Thyroid gland (tissue), 4 donors: ENCODE results near the gene CCKAR. TPM values are rescaled to one million over a fixed set of nuclear protein-coding genes. Genes with fewer than 3 reads are reported as not detected.

ENCODE experiments used
- DNase-seq, 2 donors: peaks; one replicate each; pipeline ENCODE4 v3.0.0-alpha.2; 2019
- H3K27ac ChIP-seq, 3 donors: fragments of 200-600 bp; sonication (generic); 1 replicate in 2 of 3; 2 replicates in 1 of 3; pipeline ENCODE4 v1.5.1; 2016 to 2019; ENCODE audit warnings: mild to moderate bottlenecking in 1 of 3, moderate library complexity in 1 of 3
- H3K27me3 ChIP-seq: fragments of 200-600 bp; sonication (generic); one replicate; pipeline ENCODE4 v1.5.1; 2019
- H3K36me3 ChIP-seq, 2 donors: fragments of 200-600 bp; sonication (generic); one replicate each; pipeline ENCODE4 v1.5.1; 2016 to 2019
- H3K4me1 ChIP-seq, 2 donors: fragments of 200-600 bp; sonication (generic); one replicate each; pipeline ENCODE4 v1.5.1; 2017 to 2019
- H3K4me3 ChIP-seq, 3 donors: fragments of 200-600 bp; sonication (generic); replicated peaks in 1 of 3; 1 replicate in 2 of 3; 2 replicates in 1 of 3; pipeline ENCODE4 v1.5.1; 2016; ENCODE audit warnings: mild to moderate bottlenecking in 1 of 3
- H3K9me3 ChIP-seq: fragments of 200-600 bp; sonication (generic); one replicate; pipeline ENCODE4 v1.5.1; 2017
- POLR2A ChIP-seq, 2 donors: fragments of 450-650 bp; IDR thresholded peaks; one replicate each; pipeline ENCODE4 v1.6.1; 2017; ENCODE audit warnings: antibody characterized with exemption in 2 of 2, mild to moderate bottlenecking in 2 of 2, moderate library complexity in 1 of 2
- WGBS, 2 donors: methylation state at CpG; one replicate each; pipeline ENCODE4 v1.1.5; 2017; 5-methylcytosine and 5-hydroxymethylcytosine counted together
- intact Hi-C: fragments of 100-400 bp; cut with DNase I; formaldehyde crosslinking; loops from one replicate; pipeline ENCODE4 v1.15.1; 2023
- total RNA-seq, 4 donors: library from RNA; depleted of rRNA; stranded (reverse); fragments of >200 nt; gene quantifications; one replicate each; pipeline ENCODE4 v1.2.3, GENCODE V29; 2016
- TF ChIP-seq, protein P1 (sequence below), 6 experiments: fragments of 200-600 bp in 3 of 6; fragments of 450-650 bp in 3 of 6; sonication (generic) in 3 of 6; IDR thresholded peaks; one replicate each; pipeline ENCODE4 v1.5.1; 2016 to 2019; ENCODE audit warnings: antibody characterized with exemption in 6 of 6, mild to moderate bottlenecking in 2 of 6, inconsistent platforms in 1 of 6, moderate library complexity in 1 of 6

The CCKAR gene
- total RNA-seq, 4 donors from 2014 or later, result not detected

DNA sequence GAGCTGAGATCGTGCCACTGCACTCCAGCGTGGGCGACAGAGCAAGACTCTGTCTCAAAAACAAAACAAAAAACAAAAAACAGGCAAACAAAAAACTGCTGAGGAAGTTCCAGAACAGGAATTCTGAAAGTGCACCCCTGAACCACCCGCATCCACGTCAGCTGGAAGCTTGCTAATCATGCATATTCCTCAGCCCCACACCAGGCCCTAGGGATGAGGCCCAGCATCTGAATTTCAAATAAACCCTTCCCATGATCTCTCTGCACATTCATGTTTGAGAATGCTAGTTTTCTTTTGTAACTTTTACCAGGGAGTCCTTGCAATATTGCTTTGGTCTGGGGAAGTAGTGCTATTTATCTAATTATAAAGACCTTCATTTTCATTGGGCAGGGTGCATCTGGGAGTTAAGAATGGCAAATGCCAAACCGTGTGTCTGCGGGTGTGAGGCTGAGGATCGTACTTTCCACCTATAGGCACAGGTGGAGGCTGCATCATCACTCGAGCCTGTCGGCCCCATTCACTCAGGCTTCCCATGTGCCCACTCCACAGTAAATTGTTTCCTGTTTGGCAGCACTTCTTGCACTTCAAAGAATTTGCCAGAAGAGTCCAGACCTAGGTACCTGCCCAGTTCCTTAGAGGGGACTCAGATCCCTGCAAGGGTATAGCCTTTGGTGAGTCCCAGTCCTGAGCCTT is 23.6 kb downstream of the CCKAR start:
- no peaks in the 10 kb centered on the region for H3K36me3 ChIP-seq
- intact Hi-C loops, result loop anchor here (10.0 kb wide), 1 partner anchor 548 kb away; no protein-coding TSS in a partner anchor
- H3K27me3 ChIP-seq, result no peaks in the 10 kb centered on the region
- H3K4me1 ChIP-seq, result no peaks in the 10 kb centered on the region
- H3K9me3 ChIP-seq, result no peaks in the 10 kb centered on the region
- no peak overlapping the region for H3K27ac ChIP-seq
- H3K4me3 ChIP-seq, result no peak overlapping the region
- peak in 1 of 2 donors; percentile 8 for DNase-seq
- 63 to 64% methylated on average over 10 of the region's 10 CpGs for WGBS, 2 donors
- TF ChIP-seq POLR2A (IDR thresholded peaks at IDR 0.05), result no peak
- TF ChIP-seq, protein P1, sequence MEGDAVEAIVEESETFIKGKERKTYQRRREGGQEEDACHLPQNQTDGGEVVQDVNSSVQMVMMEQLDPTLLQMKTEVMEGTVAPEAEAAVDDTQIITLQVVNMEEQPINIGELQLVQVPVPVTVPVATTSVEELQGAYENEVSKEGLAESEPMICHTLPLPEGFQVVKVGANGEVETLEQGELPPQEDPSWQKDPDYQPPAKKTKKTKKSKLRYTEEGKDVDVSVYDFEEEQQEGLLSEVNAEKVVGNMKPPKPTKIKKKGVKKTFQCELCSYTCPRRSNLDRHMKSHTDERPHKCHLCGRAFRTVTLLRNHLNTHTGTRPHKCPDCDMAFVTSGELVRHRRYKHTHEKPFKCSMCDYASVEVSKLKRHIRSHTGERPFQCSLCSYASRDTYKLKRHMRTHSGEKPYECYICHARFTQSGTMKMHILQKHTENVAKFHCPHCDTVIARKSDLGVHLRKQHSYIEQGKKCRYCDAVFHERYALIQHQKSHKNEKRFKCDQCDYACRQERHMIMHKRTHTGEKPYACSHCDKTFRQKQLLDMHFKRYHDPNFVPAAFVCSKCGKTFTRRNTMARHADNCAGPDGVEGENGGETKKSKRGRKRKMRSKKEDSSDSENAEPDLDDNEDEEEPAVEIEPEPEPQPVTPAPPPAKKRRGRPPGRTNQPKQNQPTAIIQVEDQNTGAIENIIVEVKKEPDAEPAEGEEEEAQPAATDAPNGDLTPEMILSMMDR (IDR thresholded peaks at IDR 0.05), result no peak

DNA sequence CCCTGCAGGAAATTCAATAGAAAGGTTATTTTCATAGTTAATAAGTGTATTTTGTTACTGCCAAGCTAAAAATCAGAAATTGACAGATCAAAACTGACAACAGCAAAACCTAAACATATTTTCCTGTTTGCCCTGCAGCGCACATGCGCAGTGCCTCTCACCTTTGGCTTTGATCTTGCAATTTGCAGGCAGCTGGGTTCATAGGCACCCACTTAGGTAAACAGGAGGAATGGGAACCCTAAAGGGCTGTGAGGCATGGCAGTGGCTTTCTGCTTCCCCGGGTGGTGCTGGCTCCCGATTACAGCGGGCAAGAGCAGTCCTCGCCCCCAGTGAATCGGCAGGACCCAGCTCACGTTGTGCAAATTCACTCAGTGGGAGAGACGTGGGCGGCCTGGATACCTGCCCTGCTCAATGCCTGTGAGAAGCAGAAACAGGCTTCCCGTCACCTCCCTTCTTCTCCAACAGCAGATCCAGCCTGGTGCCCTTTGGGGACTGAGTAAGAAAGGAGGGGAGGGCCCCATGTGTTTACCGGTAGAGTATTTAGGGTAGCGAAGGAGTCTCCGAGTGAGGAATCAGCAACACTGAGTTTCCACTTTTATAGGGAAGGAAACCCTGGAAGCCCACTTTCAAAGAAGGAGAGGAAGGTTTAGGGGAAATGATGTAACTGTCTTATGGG is 25.7 kb downstream of the CCKAR start:
- TF ChIP-seq, protein P1 (IDR thresholded peaks at IDR 0.05), result no peak
- no peak for TF ChIP-seq POLR2A (IDR thresholded peaks at IDR 0.05)
- no peak for DNase-seq
- Histone ChIP-seq H3K4me1 (no peaks in the 10 kb centered on the region), H3K27ac (no peak overlapping the region), H3K9me3 (no peaks in the 10 kb centered on the region), H3K4me3 (no peak overlapping the region), H3K36me3 (no peaks in the 10 kb centered on the region), H3K27me3 (no peaks in the 10 kb centered on the region)
- intact Hi-C loops, result loop anchor here (10.0 kb wide), 1 partner anchor 550 kb away; no protein-coding TSS in a partner anchor
- WGBS, 2 donors, result 91 to 95% methylated on average over 14 of the region's 14 CpGs

DNA sequence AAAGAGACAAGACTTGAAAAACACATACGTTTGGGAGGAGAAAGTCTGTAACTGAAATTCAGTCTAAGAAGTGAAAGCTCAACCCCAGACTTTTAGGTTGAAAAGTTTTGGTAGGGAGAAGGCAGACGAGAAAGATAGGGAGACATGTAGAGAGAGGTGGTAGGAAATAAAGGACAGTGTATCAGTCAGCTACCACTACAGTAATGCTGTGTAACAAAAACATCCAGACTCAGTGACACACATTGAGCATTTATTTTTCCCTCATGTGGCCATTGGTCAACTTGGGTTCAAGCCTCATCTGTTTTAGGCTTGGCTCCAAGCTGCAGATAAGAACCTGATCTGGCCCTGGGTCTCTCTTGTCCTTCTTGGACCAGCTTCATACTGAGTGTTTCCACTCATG is 26.9 kb downstream of the CCKAR start:
- intact Hi-C loops, result loop anchor here (10.0 kb wide), 1 partner anchor 551 kb away; no protein-coding TSS in a partner anchor
- 83 to 87% methylated on average over 2 of the region's 2 CpGs for WGBS, 2 donors

DNA sequence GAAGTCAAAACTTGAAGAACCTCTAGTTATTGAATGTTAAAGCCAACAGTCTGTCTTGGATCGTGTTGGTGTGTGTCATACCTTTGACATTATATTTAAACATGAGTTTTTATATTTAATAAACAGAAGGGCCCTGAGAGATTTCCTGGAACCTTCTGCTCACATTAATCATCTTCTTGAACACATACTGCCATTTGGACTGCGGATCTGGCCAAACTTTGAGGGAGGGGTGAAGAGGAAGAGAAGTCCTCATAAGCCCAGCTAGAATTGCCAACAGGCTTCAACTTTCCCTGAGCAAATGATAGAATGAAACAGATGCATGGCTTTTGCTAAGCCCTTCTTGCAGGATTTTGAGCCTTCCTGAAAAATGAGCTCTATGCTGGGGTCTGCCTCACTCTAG is 27.4 kb downstream of the CCKAR start:
- TF ChIP-seq, protein P1 (IDR thresholded peaks at IDR 0.05), result no peak
- no peak for TF ChIP-seq POLR2A (IDR thresholded peaks at IDR 0.05)
- Histone ChIP-seq H3K27me3 (no peaks in the 10 kb centered on the region), H3K27ac (no peak overlapping the region), H3K4me3 (no peak overlapping the region), H3K4me1 (no peaks in the 10 kb centered on the region), H3K36me3 (no peaks in the 10 kb centered on the region), H3K9me3 (no peaks in the 10 kb centered on the region)
- no peak for DNase-seq
- intact Hi-C loops, result loop anchor here (10.0 kb wide), 1 partner anchor 552 kb away; no protein-coding TSS in a partner anchor
- WGBS, 2 donors, result 68 to 76% methylated on average over 2 of the region's 2 CpGs

More for the DNA sequence above, 26.9 kb downstream of the CCKAR start:
- no peak overlapping the region for H3K27ac ChIP-seq
- TF ChIP-seq, protein P1 (IDR thresholded peaks at IDR 0.05), result no peak
- TF ChIP-seq POLR2A (IDR thresholded peaks at IDR 0.05), result no peak
- no peaks in the 10 kb centered on the region for H3K27me3 ChIP-seq
- no peaks in the 10 kb centered on the region for H3K36me3 ChIP-seq
- DNase-seq, result no peak
- no peaks in the 10 kb centered on the region for H3K9me3 ChIP-seq
- no peaks in the 10 kb centered on the region for H3K4me1 ChIP-seq
- no peak overlapping the region for H3K4me3 ChIP-seq
